Fibroblast of the aortic adventitia (primary cell): ENCODE results near the gene SLIT3. TPM values are rescaled to one million over a fixed set of nuclear protein-coding genes. Genes with fewer than 3 reads are reported as not detected.

Source experiments
- DNase-seq: peaks from one replicate; pipeline ENCODE4 v3.0.0-alpha.2; 2010; ENCODE audit warnings: low read depth
- H3K4me3 ChIP-seq: 2 replicates; pipeline ENCODE4 v1.5.1; 2011; ENCODE audit warnings: low read depth, mild to moderate bottlenecking, control low read depth, low read length, moderate library complexity
- CTCF ChIP-seq: IDR thresholded peaks from 2 replicates; pipeline ENCODE4 v1.5.1; 2011; ENCODE audit warnings: mild to moderate bottlenecking, low read length, control low read depth, inconsistent platforms; ENCODE audit not compliant: insufficient read depth
- total RNA-seq: library from RNA; depleted of rRNA; stranded (reverse); fragments of >200 nt; gene quantifications from 2 replicates; pipeline ENCODE4 v1.2.3, GENCODE V29; 2012; ENCODE audit warnings: low replicate concordance

Gene SLIT3
- total RNA-seq, 1 donor: 65.3 TPM

- no peak for TF ChIP-seq CTCF
- H3K4me3 ChIP-seq: no peak overlapping the region
- peak; percentile 76 for DNase-seq
Observed at GRCh38 chr5:169248550-169248949, 52.4 kb downstream of the SLIT3 start.

GRCh38 chr5:169244812-169245211 is 56.1 kb downstream of the SLIT3 start:
- no peak for TF ChIP-seq CTCF
- no peak overlapping the region for H3K4me3 ChIP-seq
- no peak for DNase-seq

GRCh38 chr5:169243651-169244422 is 57.1 kb downstream of the SLIT3 start:
- H3K4me3 ChIP-seq: no peak overlapping the region
- TF ChIP-seq CTCF: no peak
- no peak for DNase-seq

- peak; percentile 32 for DNase-seq
- H3K4me3 ChIP-seq: no peak overlapping the region
- TF ChIP-seq CTCF: no peak
Observed at GRCh38 chr5:169242849-169243186, 58.1 kb downstream of the SLIT3 start.

- no peak for DNase-seq
- H3K4me3 ChIP-seq: no peak overlapping the region
- TF ChIP-seq CTCF: no peak
Observed at GRCh38 chr5:169242175-169242848, 58.6 kb downstream of the SLIT3 start.

GRCh38 chr5:169229342-169229892 is 71.5 kb downstream of the SLIT3 start:
- TF ChIP-seq CTCF: no peak
- H3K4me3 ChIP-seq: no peak overlapping the region
- DNase-seq: peak; percentile 63
